HG02588 (cell line): Measurements from ENCODE around the gene AP2A2.

ENCODE experiments used
- ATAC-seq: cut with Tn5 transposase; IDR thresholded peaks from one replicate; pipeline ENCODE4 v1.9.1; 2021; ENCODE audit warnings: mild to moderate bottlenecking, moderate library complexity; ENCODE audit not compliant: unreplicated experiment

Gene AP2A2

GRCh38 chr11:1026641-1027482 is 101.2 kb downstream of the AP2A2 start:
- no peak for ATAC-seq

- no peak for ATAC-seq
Observed at GRCh38 chr11:1027483-1028290, 102.0 kb downstream of the AP2A2 start.

GRCh38 chr11:1028291-1028540 is 102.5 kb downstream of the AP2A2 start:
- no peak for ATAC-seq

GRCh38 chr11:1028616-1029015 is 102.9 kb downstream of the AP2A2 start:
- no peak for ATAC-seq

GRCh38 chr11:1029051-1029450 is 103.4 kb downstream of the AP2A2 start:
- no peak for ATAC-seq

DNA sequence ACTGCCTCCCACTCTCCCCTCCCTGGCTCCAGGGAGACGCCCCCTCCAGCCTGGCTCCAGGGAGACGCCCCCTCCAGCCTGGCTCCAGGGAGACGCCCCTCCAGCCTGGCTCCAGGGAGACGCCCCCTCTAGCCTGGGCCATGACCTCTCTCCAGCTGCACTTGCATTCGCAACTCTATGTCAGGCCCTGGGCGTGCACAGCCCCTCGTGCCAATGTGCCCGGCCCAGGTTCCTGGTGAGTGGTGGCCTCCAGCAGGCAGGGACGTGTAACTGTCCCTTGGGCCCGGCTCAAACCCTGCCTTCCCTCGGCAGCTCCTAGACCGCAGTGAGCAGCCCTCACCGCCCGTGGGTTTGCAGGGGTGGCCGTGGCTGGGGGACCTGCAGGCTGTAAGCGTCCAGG is 104.0 kb downstream of the AP2A2 start:
- ATAC-seq = no peak

DNA sequence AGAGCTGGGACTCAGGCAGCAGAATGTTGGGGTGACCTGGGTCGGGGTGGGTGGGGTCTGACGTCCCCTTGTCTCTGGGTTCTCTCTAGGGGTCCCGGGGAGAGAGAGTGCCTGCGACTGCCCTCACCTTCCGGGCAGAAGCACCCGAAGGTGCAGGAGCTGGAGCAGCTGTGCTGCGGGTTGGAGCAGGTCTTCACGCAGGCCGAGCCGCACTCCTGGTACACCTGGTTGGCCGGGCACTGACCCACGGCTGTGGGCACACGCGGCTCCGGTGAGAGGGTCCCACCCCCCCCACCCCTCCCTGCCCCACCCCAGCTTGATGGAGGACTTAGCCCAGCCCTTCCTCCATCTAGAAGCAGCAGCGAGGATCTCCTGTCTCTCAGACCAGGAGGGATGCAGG is 104.4 kb downstream of the AP2A2 start:
- ATAC-seq = no peak

DNA sequence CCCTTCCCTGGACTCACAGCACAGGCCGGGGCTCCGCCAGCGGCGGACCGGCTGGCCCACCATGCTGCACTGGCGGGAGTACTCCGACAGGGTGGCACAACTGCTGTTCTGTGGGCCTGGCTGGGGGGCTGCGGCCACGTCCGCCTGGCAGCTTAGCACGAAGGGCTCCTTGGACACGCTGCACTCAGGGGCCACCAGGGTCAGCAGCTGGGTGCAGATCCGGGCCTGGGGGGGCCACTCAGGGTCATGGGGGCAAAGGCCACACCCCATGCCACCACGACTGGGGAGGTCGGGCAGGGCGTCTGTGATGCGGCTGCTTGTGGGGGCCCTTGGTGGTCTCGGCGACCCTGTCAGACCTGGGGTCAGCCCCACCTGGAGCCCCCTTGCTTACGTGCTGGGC is 104.9 kb downstream of the AP2A2 start:
- no peak for ATAC-seq

DNA sequence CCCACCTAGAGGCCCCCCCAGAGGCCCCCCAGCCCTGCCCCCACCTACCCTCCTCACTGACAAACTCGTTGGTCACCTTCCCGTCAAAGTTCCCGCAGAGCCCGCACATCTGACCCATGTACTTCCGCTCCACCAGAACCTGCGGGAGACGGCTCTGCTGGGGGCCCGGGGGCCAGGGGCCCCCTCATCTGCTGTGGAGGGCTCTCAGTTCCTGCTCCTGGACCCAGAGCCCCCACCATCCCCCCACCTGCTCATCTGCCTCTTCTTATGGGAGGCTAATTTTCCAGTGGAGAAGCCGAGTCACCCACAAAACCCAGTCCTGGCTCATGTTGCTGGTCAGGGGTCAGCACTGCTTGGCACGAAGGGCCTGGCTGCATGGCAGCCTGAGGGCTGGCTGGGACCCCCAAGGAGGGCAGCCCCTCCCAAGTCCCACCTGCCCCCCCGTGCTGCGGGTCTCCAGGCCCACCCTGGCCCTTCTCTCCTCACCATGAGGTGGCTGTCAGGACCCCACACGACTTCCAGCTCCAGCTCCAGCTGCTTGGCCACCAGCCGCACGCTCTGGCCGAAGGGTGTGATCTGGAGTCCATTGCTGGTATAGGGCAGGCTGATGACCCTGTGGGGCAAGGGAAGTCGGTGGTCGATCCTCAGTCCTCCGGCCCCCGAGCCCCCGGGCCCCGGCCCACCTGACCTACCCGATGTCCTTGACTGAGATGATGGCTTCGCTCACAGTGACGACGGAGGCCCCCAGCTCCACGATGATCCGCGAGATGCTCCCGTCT is 105.6 kb downstream of the AP2A2 start:
- ATAC-seq = no peak

DNA sequence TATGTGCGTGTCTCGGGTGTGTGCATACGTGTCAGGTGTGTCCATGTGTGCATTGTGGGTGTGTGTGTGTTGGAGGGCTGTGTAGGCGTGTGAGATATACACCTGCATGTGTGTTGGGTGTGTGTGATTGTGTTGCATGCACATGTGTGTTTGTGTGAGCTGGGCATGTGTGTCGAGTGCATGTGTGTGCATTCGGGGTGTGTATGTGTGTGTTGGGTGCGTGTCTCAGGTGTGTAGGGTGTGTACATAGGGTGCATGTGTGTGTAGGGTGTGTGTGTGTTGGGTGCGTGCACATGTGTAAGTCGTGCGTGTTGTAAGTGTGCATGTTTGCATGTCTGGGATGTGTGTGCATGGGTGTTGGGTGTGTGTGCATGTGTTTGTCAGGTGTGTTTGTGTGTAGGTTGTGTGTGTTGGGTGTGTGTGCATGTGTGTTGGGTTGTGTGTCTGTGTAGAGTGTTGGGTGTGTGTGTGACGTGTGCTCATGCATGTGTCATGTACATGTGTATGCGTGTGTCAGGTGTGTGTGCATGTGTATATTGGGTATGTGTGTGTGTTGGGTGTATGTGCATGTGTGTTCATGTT is 106.7 kb downstream of the AP2A2 start:
- no peak for ATAC-seq

GRCh38 chr11:1033016-1033798 is 107.5 kb downstream of the AP2A2 start:
- ATAC-seq = no peak

DNA sequence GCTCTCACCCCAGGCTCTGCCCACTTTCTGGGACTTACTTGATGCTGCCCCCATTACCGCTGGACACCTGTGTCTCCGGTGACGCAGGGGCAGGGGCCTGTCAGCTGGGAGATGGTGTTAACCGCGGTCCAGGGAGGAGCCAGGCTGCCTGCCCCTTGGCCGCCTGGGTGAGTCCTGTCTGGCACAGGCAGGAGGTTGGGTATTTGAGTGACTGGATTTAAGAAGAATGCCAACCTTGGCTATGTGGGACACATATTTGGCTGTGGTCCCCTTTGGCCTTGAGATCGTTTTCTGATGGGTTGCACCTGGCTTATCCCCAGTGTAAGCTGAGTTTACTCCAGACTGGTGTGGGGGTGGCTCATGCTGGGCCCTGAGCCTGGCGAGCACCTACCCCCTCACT is 108.3 kb downstream of the AP2A2 start:
- ATAC-seq = no peak

GRCh38 chr11:1034456-1035295 is 109.0 kb downstream of the AP2A2 start:
- ATAC-seq = no peak

DNA sequence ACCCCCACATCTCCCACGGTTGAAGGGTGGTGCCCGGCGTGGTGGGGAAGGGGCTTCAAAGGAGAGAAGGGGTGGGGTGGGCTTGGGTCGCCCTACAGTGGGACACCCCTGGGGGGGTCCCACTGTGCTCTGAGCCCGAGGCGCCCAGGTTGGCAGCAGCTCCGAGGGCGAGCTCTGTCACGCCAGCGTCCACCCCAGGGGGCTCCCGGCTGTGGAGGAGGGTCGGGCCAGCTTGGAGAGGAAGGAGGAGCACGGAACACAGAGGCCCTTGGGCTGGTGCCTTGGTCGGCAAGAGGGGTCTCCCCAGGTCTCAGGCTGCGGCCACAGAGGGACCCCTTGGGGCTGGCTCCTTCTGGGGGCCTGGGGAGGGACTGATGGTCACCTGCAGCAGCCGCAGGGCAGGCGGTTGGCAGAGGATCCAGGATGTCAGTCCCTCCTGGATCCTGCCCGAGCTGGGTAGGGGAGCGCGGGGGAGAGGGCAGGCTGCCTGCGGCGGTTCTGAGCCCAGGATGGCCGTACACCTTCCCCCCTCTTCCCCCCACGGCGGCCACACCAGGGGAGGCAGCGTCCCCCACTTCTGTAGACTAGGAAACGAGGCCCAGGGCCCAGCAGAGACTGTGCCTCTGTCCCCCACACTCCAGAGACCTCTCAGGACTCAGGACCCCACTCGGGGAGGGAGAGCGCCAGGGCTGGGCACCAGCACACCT is 110.1 kb downstream of the AP2A2 start:
- ATAC-seq = no peak

GRCh38 chr11:1036303-1036923 is 110.7 kb downstream of the AP2A2 start, which contains the start of gene MUC6:
TSS of gene MUC6 (minus strand) at chr11:1036718. CDS start at chr11:1036655, 63 bp downstream.
- no peak for ATAC-seq

- ATAC-seq = no peak
Observed at GRCh38 chr11:1036931-1037330, 111.3 kb downstream of the AP2A2 start.

DNA sequence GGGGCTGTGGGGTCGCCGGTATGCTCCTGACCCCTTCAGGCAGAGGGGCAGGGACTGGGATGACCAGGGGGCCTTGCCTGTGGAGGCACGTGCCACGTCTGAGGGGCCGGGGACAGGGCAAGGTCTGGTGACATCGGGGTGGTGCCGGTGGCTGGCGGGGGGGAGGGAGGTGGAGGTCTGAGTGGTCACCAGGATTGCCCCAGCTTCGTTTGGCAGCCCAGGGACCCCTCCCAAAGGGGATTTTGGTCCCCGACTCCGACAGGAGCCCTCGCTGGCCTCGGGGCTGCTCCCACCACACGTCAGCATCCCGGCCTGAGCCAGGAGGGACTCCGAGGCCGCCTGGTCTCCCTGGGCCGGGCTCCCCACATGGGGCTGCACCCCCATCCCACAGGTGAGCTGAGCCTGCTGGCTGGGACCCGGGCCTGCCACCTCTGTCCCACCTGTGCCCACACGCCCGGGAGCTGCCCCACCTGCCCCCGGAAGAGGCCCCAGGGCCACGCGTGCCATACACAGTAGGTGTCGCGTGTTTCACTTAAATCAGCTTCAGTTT is 111.9 kb downstream of the AP2A2 start:
- ATAC-seq = no peak

GRCh38 chr11:1038361-1038760 is 112.7 kb downstream of the AP2A2 start:
- no peak for ATAC-seq
